Glutamatergic neuron (in vitro differentiated cells): ENCODE measurements around the gene BICRAL. TPM values are rescaled to one million over a fixed set of nuclear protein-coding genes. Genes with fewer than 3 reads are reported as not detected.
"Not testable (repeated sequence)": the region's sequence is repeated elsewhere in the genome, so short reads cannot be mapped to it uniquely, and the experiment has no call there.

Source experiments
- DNase-seq: peaks from one replicate; pipeline ENCODE4 v3.0.0; 2022
- H3K27ac Mint-ChIP-seq: one replicate; pipeline ENCODE4 v1.8.0; 2020; ENCODE audit warnings: mild to moderate bottlenecking, mixed read lengths, inconsistent platforms; ENCODE audit not compliant: unreplicated experiment
- H3K27me3 Mint-ChIP-seq: one replicate; pipeline ENCODE4 v1.8.0; 2020; ENCODE audit warnings: mild to moderate bottlenecking, moderate library complexity, mixed read lengths, inconsistent platforms; ENCODE audit not compliant: unreplicated experiment
- H3K36me3 Mint-ChIP-seq: one replicate; pipeline ENCODE4 v1.8.0; 2020; ENCODE audit warnings: mild to moderate bottlenecking, mixed read lengths, inconsistent platforms; ENCODE audit not compliant: unreplicated experiment
- H3K4me1 Mint-ChIP-seq: one replicate; pipeline ENCODE4 v1.8.0; 2020; ENCODE audit warnings: mild to moderate bottlenecking, low read depth, mixed read lengths, inconsistent platforms; ENCODE audit not compliant: unreplicated experiment
- H3K4me3 Mint-ChIP-seq: one replicate; pipeline ENCODE4 v1.8.0; 2020; ENCODE audit warnings: mild to moderate bottlenecking, mixed read lengths, inconsistent platforms; ENCODE audit not compliant: unreplicated experiment
- H3K9me3 Mint-ChIP-seq: one replicate; pipeline ENCODE4 v1.8.0; 2020; ENCODE audit warnings: mild to moderate bottlenecking, moderate library complexity, mixed read lengths, inconsistent platforms; ENCODE audit not compliant: unreplicated experiment
- total RNA-seq: library from RNA; stranded (reverse); fragmentation: NEBNext Ultra II Directional; extraction: Animal tissue kit (Norgen Biotek cat#: 25700); gene quantifications from one replicate; pipeline ENCODE4 v1.2.1, GENCODE V29; 2021; ENCODE audit not compliant: unreplicated experiment
- TF ChIP-seq, protein P1 (sequence below): fragments of 200-600 bp; sonication (generic); IDR thresholded peaks from one replicate; pipeline ENCODE4 v1.5.0; 2021; ENCODE audit not compliant: partially characterized antibody, unreplicated experiment

BICRAL gene
- total RNA-seq, 1 donor from 2014 or later = 11.0 TPM

DNA sequence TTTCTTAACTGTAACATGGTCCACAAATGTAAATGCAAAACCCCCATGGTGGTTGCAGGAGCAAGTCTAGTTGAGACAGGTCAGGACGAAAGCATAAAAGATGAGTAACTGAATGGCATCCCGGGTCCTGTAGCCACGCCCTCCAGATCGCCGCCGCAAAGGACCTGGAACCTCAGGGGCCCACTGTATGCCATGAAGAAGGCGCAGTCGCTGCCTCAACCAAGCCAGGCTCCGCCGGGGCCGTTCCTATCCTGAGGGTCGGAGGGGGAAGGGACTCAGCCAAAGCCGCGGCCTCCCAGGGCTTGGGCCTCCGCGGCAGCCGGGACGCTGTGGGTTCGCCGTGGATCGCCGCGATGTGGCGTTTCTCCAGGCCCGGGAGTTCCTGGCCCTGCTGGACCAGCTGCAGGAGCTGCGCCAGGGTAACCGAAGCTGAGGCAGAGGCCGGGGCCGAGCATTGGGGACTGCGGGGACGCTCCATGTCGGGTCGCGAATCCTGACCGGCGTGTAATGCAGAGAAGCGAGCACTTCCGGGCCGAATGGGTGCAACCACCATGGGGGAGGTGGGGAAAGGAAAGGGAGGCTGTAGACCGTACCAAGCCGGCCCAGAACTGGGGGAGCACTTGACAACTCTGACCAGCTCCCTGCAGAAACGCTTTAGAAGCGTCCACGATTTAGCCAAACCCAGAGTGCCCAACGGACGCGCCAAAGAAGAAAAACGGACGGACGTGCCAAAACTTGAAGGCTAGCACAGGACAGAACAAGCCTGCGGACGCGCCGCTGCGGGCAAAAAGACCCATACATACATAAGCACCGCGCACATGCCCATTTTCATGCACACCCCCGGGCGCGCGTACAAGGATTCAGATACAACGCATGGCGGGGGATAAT is 108.7 kb downstream of the BICRAL start:
- TF ChIP-seq, protein P1, sequence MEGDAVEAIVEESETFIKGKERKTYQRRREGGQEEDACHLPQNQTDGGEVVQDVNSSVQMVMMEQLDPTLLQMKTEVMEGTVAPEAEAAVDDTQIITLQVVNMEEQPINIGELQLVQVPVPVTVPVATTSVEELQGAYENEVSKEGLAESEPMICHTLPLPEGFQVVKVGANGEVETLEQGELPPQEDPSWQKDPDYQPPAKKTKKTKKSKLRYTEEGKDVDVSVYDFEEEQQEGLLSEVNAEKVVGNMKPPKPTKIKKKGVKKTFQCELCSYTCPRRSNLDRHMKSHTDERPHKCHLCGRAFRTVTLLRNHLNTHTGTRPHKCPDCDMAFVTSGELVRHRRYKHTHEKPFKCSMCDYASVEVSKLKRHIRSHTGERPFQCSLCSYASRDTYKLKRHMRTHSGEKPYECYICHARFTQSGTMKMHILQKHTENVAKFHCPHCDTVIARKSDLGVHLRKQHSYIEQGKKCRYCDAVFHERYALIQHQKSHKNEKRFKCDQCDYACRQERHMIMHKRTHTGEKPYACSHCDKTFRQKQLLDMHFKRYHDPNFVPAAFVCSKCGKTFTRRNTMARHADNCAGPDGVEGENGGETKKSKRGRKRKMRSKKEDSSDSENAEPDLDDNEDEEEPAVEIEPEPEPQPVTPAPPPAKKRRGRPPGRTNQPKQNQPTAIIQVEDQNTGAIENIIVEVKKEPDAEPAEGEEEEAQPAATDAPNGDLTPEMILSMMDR = no peak
- peak; percentile 93 for DNase-seq
- Mint-ChIP-seq H3K9me3 (no peaks in the 10 kb centered on the region), H3K4me1 (peaks cover 4% of the 10 kb centered on the region), H3K27ac (peak overlapping the region; percentile 92), H3K4me3 (peak overlapping the region; percentile 88), H3K36me3 (no peaks in the 10 kb centered on the region), H3K27me3 (peaks cover 3% of the 10 kb centered on the region)

DNA sequence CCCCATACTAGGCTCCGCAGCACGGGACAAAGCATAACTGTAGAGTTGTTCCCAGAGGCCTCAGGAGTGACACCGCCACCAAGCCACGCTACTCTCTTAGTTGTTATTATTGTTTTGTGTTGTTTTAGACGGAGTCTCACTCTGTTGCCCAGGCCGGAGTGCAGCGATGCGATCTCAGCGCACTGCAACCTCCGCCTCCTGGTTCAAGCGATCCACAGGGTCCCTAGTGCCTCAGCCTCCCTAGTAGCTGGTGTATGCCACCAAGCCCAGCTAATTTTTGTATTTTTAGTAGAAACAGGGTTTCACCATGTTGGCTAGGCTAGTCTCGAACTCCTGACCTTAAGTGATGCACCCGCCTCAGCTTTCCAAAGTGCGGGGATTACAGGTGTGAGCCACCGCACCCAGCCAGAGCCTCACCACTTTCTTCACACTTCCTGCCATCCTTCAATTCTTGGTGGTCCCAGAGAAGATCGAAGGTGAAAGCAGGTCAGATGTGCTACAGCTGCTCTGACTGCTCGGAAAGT is 109.4 kb downstream of the BICRAL start:
- H3K27ac Mint-ChIP-seq = peak overlapping the region; percentile 92
- TF ChIP-seq, protein P1 = no peak
- H3K4me1 Mint-ChIP-seq = peaks cover 4% of the 10 kb centered on the region
- peak overlapping the region; percentile 88 for H3K4me3 Mint-ChIP-seq
- H3K27me3 Mint-ChIP-seq = peaks cover 3% of the 10 kb centered on the region
- H3K36me3 Mint-ChIP-seq = no peaks in the 10 kb centered on the region
- no peaks in the 10 kb centered on the region for H3K9me3 Mint-ChIP-seq
- DNase-seq = no peak

DNA sequence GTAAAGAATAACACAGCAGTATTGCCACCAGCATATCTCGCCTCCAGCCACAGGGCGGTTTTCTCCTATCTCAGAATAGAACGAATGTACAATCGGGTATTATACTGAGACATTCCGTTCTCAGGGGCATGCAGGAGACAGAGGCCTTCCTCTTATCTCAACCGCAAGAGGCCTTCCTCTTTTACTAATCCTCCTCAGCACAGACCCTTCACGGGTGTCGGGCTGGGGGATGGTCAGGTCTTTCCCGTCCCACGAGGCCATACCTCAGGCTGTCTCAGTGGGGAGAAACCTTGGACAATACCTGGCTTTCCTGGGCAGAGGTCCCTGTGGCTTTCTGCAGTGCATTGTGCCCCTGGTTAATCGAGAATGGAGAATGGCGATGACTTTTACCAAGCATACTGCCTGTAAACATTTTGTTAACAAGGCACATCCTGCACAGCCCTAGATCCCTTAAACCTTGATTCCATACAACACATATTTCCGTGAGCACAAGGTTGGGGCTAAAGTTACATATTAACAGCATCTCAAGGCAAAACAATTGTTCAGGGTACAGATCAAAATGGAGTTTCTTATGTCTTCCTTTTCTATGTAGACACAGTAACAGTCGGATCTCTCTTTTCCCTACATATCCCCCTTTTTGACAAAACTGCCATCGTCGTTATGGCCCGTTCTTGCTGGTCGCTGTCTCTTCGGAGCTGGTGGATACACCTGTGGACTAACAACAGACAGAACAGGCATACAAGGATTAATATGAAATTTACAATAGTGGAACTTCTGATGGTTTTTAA is 112.4 kb downstream of the BICRAL start:
- not testable (repeated sequence) for DNase-seq, H3K4me1 Mint-ChIP-seq, H3K27ac Mint-ChIP-seq, H3K4me3 Mint-ChIP-seq, H3K27me3 Mint-ChIP-seq, H3K36me3 Mint-ChIP-seq, H3K9me3 Mint-ChIP-seq

DNA sequence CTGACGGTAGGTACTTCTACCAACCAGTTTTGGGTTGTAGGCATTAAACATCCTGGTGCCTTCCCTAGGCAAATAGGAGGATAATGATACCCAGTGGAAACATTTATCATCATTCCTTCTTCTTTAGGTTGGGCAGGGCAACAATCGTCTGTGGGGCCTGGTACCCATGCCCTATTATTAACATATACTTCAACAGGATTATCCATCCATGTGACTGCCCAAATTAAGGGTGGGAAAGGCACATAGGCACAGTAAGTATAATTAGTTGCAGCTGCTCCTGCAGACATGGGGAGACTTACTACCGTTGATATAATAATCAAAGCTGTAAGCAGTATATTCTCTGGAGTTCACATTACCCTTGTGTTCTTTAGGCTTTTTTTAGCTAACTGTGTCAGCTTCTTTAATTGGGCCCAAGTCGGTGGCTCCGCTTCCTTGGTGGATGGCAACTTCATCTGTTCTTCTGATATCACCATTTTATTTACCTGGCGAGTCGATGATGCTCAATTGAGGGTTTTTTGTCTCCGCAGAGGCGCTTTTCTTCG is 114.4 kb downstream of the BICRAL start:
- no peaks in the 10 kb centered on the region for H3K36me3 Mint-ChIP-seq
- TF ChIP-seq, protein P1 = no peak
- H3K27me3 Mint-ChIP-seq = no peaks in the 10 kb centered on the region
- H3K27ac Mint-ChIP-seq = no peak overlapping the region
- H3K4me3 Mint-ChIP-seq = no peak overlapping the region
- peaks cover 3% of the 10 kb centered on the region for H3K9me3 Mint-ChIP-seq
- peaks cover 10% of the 10 kb centered on the region for H3K4me1 Mint-ChIP-seq
- DNase-seq = no peak

DNA sequence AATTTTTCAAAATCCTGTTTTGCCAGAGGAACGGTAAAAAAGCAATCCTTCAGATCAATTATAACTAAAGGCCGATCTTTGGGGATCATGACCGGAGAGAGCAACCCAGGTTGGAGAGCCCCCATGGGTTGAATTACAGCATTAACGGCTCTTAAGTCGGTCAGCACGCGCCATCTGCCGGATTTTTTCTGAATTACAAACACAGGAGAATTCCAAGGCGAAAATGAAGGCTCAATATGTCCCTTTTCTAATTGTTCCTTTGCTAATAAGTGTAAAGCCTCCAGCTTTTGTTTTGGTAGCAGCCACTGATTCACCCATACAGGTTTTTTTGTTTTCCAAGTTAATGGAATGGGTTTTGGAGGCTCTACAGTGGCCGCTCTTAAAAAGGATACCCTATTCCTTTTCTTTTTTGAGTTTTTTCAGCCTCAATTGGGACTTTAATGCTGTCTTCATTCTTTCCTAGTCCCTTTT is 117.1 kb downstream of the BICRAL start:
- peaks cover 3% of the 10 kb centered on the region for H3K9me3 Mint-ChIP-seq
- H3K27ac Mint-ChIP-seq = no peak overlapping the region
- TF ChIP-seq, protein P1 = peak; percentile 87
- H3K36me3 Mint-ChIP-seq = no peaks in the 10 kb centered on the region
- peak; percentile 55 for DNase-seq
- peaks cover 13% of the 10 kb centered on the region for H3K4me1 Mint-ChIP-seq
- H3K4me3 Mint-ChIP-seq = no peak overlapping the region
- no peaks in the 10 kb centered on the region for H3K27me3 Mint-ChIP-seq
